Stimulated activated CD8-positive, alpha-beta memory T cell treated with anti-CD3 and anti-CD28 coated beads, Interleukin-7, amount 100 ng/mL, for 48 hours (primary cell): ENCODE measurements around the gene HK2.

Experiments used
- DNase-seq, 2 donors: peaks; one replicate each; pipeline ENCODE4 v3.0.0-alpha.2; 2020; ENCODE audit warnings: low read depth in 1 of 2; ENCODE audit errors: extremely low read depth in 1 of 2

HK2 gene

GRCh38 chr2:74930811-74931486, 97.0 kb downstream of the HK2 start:
- no peak for DNase-seq

- no peak for DNase-seq
Measured at GRCh38 chr2:74931940-74932339, 98.0 kb downstream of the HK2 start.

GRCh38 chr2:74935975-74936391, 102.1 kb downstream of the HK2 start:
- DNase-seq: no peak

GRCh38 chr2:74937221-74937880, 103.4 kb downstream of the HK2 start:
- no peak for DNase-seq

GRCh38 chr2:74938264-74938663, 104.3 kb downstream of the HK2 start:
- no peak for DNase-seq

GRCh38 chr2:74939919-74940812, 106.2 kb downstream of the HK2 start:
- DNase-seq: no peak

GRCh38 chr2:74941284-74941683, 107.4 kb downstream of the HK2 start:
- no peak for DNase-seq

GRCh38 chr2:74942263-74942662, 108.3 kb downstream of the HK2 start:
- no peak for DNase-seq
